HG02678 (cell line): ENCODE measurements around the gene KLHDC9.
A peak's percentile ranks its signal among the peaks of the same experiment; 100 is the strongest.
"Not testable (repeated sequence)": the region's sequence is repeated elsewhere in the genome, so short reads cannot be mapped to it uniquely, and the experiment has no call there.

Experiments
- ATAC-seq: cut with Tn5 transposase; IDR thresholded peaks from one replicate; pipeline ENCODE4 v1.9.1; 2021; ENCODE audit warnings: mild to moderate bottlenecking, moderate library complexity; ENCODE audit not compliant: unreplicated experiment

Gene KLHDC9

GRCh38 chr1:161092621-161093028 is 5.5 kb upstream of the KLHDC9 start:
- ATAC-seq: no peak

DNA sequence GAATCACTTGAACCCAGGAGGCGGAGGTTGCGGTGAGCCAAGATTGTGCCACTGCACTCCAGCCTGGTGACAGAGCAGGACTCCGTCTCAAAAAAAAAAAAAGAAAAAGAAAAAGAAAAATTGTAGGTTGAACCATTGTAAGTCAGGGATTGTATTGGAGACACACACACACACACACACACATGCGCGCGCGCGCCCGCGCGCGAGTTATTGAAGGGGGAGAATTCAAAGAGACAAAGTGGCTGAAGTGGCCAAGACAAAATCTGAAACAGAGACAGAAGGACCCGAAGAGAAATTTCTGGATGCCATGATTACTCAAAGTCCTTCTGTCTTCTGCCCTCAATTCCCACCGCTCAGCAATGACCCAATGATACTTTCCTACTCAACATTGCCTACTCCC is 3.7 kb upstream of the KLHDC9 start:
- no peak for ATAC-seq

- ATAC-seq: no peak
These were observed 2.9 kb upstream of the KLHDC9 start for GRCh38 chr1:161095230-161095629.

GRCh38 chr1:161096015-161096414 is 2.1 kb upstream of the KLHDC9 start:
- ATAC-seq: no peak

GRCh38 chr1:161096530-161096929 is 1.6 kb upstream of the KLHDC9 start:
- no peak for ATAC-seq

GRCh38 chr1:161099090-161099802 is 1.1 kb downstream of the KLHDC9 start:
- no peak for ATAC-seq

GRCh38 chr1:161100556-161100955 is 2.4 kb downstream of the KLHDC9 start:
- ATAC-seq: no peak

- ATAC-seq: no peak
These were observed 8.3 kb downstream of the KLHDC9 start for GRCh38 chr1:161106431-161106830.

DNA sequence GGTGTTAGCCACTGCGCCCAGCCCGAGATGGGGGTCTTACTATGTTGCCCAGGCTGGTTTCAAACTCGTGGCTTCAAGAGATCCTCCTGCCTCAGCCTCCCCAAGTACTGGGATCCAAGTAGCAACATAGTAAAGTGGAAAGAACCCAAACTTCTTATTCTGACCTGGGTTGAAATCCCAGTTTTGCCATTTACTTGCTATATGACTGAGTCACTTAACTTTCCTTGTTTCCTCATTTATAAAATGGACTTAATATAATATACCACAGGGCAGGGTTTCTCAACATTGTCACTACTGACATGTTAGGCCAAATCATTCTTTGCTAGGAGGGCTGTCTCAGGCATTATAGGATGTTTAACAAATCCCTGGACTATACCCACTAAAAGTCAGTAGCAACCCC is 13.0 kb downstream of the KLHDC9 start:
- ATAC-seq: no peak

GRCh38 chr1:161111527-161111926 is 13.4 kb downstream of the KLHDC9 start:
- ATAC-seq: no peak

DNA sequence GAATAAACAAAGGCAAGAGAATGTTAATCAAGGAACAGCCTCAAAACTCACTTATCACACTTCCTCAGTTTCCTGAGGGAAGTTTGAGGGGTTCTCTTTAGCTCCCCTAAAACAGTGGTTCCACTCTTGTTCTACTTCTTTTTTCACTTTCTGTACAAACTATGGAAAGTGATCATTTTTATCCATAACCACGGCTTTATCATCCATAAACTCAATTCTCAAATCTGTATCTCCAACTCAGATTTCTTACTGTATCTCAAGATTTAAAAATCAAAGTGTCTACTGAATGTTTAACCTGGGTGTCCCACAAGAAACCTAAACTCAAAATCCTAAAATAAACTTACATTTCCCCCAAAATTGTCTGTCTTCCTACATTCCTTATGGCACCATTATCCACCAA is 15.8 kb downstream of the KLHDC9 start:
- no peak for ATAC-seq

- no peak for ATAC-seq
These were observed 16.4 kb downstream of the KLHDC9 start for GRCh38 chr1:161114556-161114955.

DNA sequence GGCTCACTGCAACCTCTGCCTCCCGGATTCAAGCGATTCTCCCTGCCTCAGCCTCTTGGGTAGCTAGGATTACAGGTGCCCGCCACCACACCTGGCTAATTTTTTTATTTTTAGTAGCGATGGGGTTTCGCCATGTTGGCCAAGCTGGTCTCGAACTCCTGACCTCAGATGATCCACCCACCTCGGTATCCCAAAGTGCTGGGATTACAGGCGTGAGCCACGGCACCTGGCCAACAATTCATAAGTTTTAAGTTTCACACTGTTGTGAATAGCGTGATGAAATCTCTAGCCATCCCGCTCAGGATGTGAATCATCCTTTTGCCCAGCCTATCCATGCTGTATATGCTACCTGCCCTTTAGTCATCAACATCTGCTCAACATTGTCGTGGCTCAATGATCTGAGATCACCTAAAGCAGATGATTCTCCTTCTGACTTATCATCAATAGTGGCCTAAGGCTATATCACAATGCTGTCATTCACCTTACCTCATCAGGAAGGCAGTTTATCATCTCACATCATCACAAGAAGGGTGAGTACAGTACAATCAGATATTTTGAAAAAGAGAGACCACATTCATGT is 17.1 kb downstream of the KLHDC9 start:
- ATAC-seq: no peak

GRCh38 chr1:161115961-161116360 is 17.8 kb downstream of the KLHDC9 start:
- ATAC-seq: not testable (repeated sequence)

GRCh38 chr1:161117759-161118581 is 19.8 kb downstream of the KLHDC9 start, which contains the start of the genes NIT1 and PFDN2:
NIT1 (plus strand) TSS chr1:161118105; CDS start chr1:161118177, 72 bp downstream.
PFDN2 (minus strand) TSS chr1:161118037; CDS start chr1:161118026, 11 bp downstream.
- peak; percentile 85 for ATAC-seq

GRCh38 chr1:161119092-161119903 is 21.1 kb downstream of the KLHDC9 start:
- ATAC-seq: peak; percentile 52

GRCh38 chr1:161121042-161121650 is 23.0 kb downstream of the KLHDC9 start:
- no peak for ATAC-seq

DNA sequence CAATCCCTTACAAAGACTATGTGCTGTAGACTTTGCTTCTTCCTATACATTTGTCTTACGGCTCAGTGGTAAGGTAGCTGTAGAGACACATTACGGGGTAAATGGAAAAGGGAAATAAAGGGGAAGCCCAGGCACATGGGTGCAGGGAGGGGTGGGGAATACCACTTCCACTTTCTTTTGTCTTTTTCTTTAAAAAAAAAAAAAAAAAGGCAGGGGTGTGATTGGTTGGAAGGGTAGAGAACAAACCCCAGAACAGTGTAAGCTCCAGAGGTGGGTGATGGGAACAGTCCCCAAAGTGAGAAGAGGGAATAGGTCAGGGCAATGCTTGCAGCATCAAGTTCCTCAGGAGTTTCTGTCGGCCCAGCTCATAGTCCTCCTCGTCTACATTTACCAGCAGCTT is 23.7 kb downstream of the KLHDC9 start:
- no peak for ATAC-seq

DNA sequence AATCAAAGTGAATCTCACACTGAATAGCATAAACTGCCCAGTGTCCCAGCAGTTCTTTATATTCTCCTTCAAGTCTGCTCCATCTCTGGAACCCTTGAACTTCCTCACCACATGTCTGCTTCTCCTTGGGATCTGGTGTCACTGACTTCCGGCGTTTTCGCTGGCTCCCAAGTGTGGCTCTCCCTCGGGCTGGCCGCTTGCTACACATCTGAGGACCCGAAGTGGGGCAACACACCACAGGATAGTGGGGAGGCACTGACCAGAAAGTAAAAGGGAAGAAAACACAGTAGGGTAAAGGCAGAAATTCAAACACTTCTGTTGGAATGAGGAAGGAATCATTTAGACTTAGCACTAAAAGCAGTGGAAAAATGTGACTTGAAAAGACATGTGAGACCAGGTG is 24.8 kb downstream of the KLHDC9 start:
- ATAC-seq: no peak

DNA sequence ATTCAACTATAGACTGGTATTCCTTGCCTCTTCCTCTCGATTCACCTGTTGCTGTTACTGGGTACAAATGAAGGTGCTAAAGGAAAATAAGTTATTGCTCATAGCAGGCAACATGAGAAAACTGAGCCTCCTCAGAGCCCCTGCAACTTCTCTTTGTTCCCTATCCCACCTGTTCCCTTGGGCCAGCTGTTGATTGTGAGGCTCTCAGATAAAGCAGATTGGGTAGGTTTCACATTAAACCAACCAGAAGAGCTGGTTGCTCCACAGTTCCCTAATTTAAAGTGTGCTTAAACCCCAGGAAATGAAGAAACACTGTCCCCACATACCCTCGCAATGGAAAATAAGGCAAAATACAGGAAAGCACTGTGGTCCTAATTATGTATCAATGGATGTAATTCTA is 29.5 kb downstream of the KLHDC9 start:
- ATAC-seq: no peak
